Fibroblast of lung (primary cell): ENCODE measurements around the gene FAM13C.

ENCODE experiments used
- CTCF ChIP-seq, 2 donors: IDR thresholded peaks in 1 of 2; conservative IDR thresholded peaks in 1 of 2; 1 replicate in 1 of 2; 2 replicates in 1 of 2; pipeline ENCODE4 v1.5.1; 2011 to 2012; ENCODE audit warnings: low read length in 2 of 2, control low read depth in 1 of 2, inconsistent platforms in 1 of 2, low read depth in 1 of 2, mild to moderate bottlenecking in 1 of 2
- EZH2 ChIP-seq: IDR thresholded peaks from 2 replicates; pipeline ENCODE4 v1.5.1; 2012; ENCODE audit warnings: low read length, control low read depth, mild to moderate bottlenecking; ENCODE audit errors: missing control alignments

GRCh38 chr10:59255463-59255862 lies 106.9 kb downstream of the FAM13C start:
- TF ChIP-seq CTCF (conservative IDR thresholded peaks at IDR 0.05 in 1 of 2, IDR thresholded peaks at IDR 0.05 in 1 of 2; ENCODE audit: low read depth in 1 of 2, low read length in 2 of 2): no peak
- no peak for TF ChIP-seq EZH2
